Neural progenitor cell (in vitro differentiated cells): ENCODE results near the gene ANKS1B.

ENCODE experiments used
- EZH2 ChIP-seq: fragments of 200-600 bp; sonication (generic); IDR thresholded peaks from 2 replicates; pipeline ENCODE4 v1.6.1; 2017; ENCODE audit warnings: antibody characterized with exemption, mild to moderate bottlenecking, moderate library complexity
- TF ChIP-seq, protein P1 (sequence below): fragments of 200-600 bp; sonication (generic); IDR thresholded peaks from 2 replicates; pipeline ENCODE4 v1.5.1; 2017; ENCODE audit warnings: antibody characterized with exemption, mild to moderate bottlenecking

- TF ChIP-seq, protein P1, sequence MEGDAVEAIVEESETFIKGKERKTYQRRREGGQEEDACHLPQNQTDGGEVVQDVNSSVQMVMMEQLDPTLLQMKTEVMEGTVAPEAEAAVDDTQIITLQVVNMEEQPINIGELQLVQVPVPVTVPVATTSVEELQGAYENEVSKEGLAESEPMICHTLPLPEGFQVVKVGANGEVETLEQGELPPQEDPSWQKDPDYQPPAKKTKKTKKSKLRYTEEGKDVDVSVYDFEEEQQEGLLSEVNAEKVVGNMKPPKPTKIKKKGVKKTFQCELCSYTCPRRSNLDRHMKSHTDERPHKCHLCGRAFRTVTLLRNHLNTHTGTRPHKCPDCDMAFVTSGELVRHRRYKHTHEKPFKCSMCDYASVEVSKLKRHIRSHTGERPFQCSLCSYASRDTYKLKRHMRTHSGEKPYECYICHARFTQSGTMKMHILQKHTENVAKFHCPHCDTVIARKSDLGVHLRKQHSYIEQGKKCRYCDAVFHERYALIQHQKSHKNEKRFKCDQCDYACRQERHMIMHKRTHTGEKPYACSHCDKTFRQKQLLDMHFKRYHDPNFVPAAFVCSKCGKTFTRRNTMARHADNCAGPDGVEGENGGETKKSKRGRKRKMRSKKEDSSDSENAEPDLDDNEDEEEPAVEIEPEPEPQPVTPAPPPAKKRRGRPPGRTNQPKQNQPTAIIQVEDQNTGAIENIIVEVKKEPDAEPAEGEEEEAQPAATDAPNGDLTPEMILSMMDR = peak; percentile 76
- TF ChIP-seq EZH2 = no peak
These were observed 597.8 kb downstream of the ANKS1B start for GRCh38 chr12:99386907-99387306.
